ENCODE measurements around the gene KSR1.

DNA sequence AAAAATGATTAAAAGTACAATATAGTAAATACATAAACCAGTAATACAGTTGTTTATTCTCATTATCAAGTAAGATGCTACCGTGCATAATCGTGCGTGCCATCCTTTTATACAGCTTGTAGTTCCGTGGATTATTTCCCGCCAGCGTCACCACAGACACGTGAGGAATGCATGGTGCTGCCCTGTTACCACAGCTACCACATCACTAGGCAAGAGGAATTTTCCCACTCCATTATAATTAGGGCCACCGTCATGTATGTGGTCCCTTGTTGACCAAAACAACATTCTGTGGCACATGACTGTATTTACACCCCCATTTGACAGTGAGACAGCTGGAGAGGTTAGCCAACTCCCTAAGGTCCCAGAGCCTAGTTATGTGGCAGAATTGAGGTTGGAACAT, 144.2 kb downstream of the KSR1 start:
- TF ChIP-seq CTCF (conservative IDR thresholded peaks at IDR 0.05) (no peak), ZFX (IDR thresholded peaks at IDR 0.05) (no peak)
